ENCODE data around the gene TSPAN12. TPM values are rescaled to one million over a fixed set of nuclear protein-coding genes. Genes with fewer than 3 reads are reported as not detected.

The TSPAN12 gene
- total and polyA plus RNA-seq, 2 donors (not counting 1 experiment from before 2014, with no cell fraction given) = 1.7 to 2.7 TPM

GRCh38 chr7:120760050-120760449 is 97.9 kb downstream of the TSPAN12 start:
- Histone ChIP-seq H3K36me3 (ENCODE audit: control insufficient read depth, insufficient read depth, low read length) (no peaks in the 10 kb centered on the region), H2AFZ (ENCODE audit: low read length) (no peak overlapping the region), H3K9me3 (ENCODE audit: control insufficient read depth, insufficient read depth, low read depth, low read length) (no peaks in the 10 kb centered on the region), H3K79me2 (ENCODE audit: control insufficient read depth, insufficient read depth, low read length) (no peaks in the 10 kb centered on the region), H3K4me3 (replicated peaks in 1 of 4; ENCODE audit: control extremely low read depth in 1 of 4, insufficient read depth in 1 of 4, low read depth in 3 of 4, low read length in 4 of 4) (no peak overlapping the region), H3K4me1 (ENCODE audit: control insufficient read depth, extremely low read depth, insufficient read depth, low read length) (no peaks in the 10 kb centered on the region), H3K27ac (ENCODE audit: insufficient read depth, low read length) (no peak overlapping the region), H3K27me3 (ENCODE audit: control insufficient read depth, insufficient read depth, low read length) (no peaks in the 10 kb centered on the region), H3K4me2 (ENCODE audit: extremely low read depth, insufficient read depth, low read length) (no peak overlapping the region), H3K9ac (ENCODE audit: insufficient read depth, low read length) (no peak overlapping the region), H4K20me1 (ENCODE audit: control insufficient read depth, extremely low read depth, insufficient read depth, low read length) (no peaks in the 10 kb centered on the region)
- no peak for DNase-seq (ENCODE audit: low read depth in 2 of 2)
- TF ChIP-seq CTCF (conservative IDR thresholded peaks at IDR 0.05 in 1 of 2, IDR thresholded peaks at IDR 0.05 in 1 of 2; ENCODE audit: low read depth in 1 of 2, low read length in 2 of 2) (no peak), EZH2 (IDR thresholded peaks at IDR 0.05; ENCODE audit: low read length, missing control alignments) (no peak)

- no peaks in the 10 kb centered on the region for H3K4me1 ChIP-seq (ENCODE audit: control insufficient read depth, extremely low read depth, insufficient read depth, low read length)
- no peak overlapping the region for H3K9ac ChIP-seq (ENCODE audit: insufficient read depth, low read length)
- H3K27me3 ChIP-seq (ENCODE audit: control insufficient read depth, insufficient read depth, low read length) = no peaks in the 10 kb centered on the region
- no peak for DNase-seq (ENCODE audit: low read depth in 2 of 2)
- H3K79me2 ChIP-seq (ENCODE audit: control insufficient read depth, insufficient read depth, low read length) = no peaks in the 10 kb centered on the region
- H3K27ac ChIP-seq (ENCODE audit: insufficient read depth, low read length) = no peak overlapping the region
- no peak overlapping the region for H3K4me3 ChIP-seq (replicated peaks in 1 of 4; ENCODE audit: control extremely low read depth in 1 of 4, insufficient read depth in 1 of 4, low read depth in 3 of 4, low read length in 4 of 4)
- H3K36me3 ChIP-seq (ENCODE audit: control insufficient read depth, insufficient read depth, low read length) = no peaks in the 10 kb centered on the region
- no peaks in the 10 kb centered on the region for H3K9me3 ChIP-seq (ENCODE audit: control insufficient read depth, insufficient read depth, low read depth, low read length)
- TF ChIP-seq CTCF (conservative IDR thresholded peaks at IDR 0.05 in 1 of 2, IDR thresholded peaks at IDR 0.05 in 1 of 2; ENCODE audit: low read depth in 1 of 2, low read length in 2 of 2) = no peak
- TF ChIP-seq EZH2 (IDR thresholded peaks at IDR 0.05; ENCODE audit: low read length, missing control alignments) = no peak
- no peak overlapping the region for H3K4me2 ChIP-seq (ENCODE audit: extremely low read depth, insufficient read depth, low read length)
- H2AFZ ChIP-seq (ENCODE audit: low read length) = no peak overlapping the region
- no peaks in the 10 kb centered on the region for H4K20me1 ChIP-seq (ENCODE audit: control insufficient read depth, extremely low read depth, insufficient read depth, low read length)
Measured at GRCh38 chr7:120743128-120743527, 114.8 kb downstream of the TSPAN12 start.

GRCh38 chr7:120742372-120742771 is 115.6 kb downstream of the TSPAN12 start:
- Histone ChIP-seq H3K4me3 (replicated peaks in 1 of 4; ENCODE audit: control extremely low read depth in 1 of 4, insufficient read depth in 1 of 4, low read depth in 3 of 4, low read length in 4 of 4) (no peak overlapping the region), H3K9me3 (ENCODE audit: control insufficient read depth, insufficient read depth, low read depth, low read length) (no peaks in the 10 kb centered on the region), H3K9ac (ENCODE audit: insufficient read depth, low read length) (no peak overlapping the region), H3K27me3 (ENCODE audit: control insufficient read depth, insufficient read depth, low read length) (no peaks in the 10 kb centered on the region), H3K27ac (ENCODE audit: insufficient read depth, low read length) (no peak overlapping the region), H3K79me2 (ENCODE audit: control insufficient read depth, insufficient read depth, low read length) (no peaks in the 10 kb centered on the region), H3K4me1 (ENCODE audit: control insufficient read depth, extremely low read depth, insufficient read depth, low read length) (no peaks in the 10 kb centered on the region), H3K4me2 (ENCODE audit: extremely low read depth, insufficient read depth, low read length) (no peak overlapping the region), H3K36me3 (ENCODE audit: control insufficient read depth, insufficient read depth, low read length) (no peaks in the 10 kb centered on the region), H2AFZ (ENCODE audit: low read length) (no peak overlapping the region), H4K20me1 (ENCODE audit: control insufficient read depth, extremely low read depth, insufficient read depth, low read length) (no peaks in the 10 kb centered on the region)
- TF ChIP-seq CTCF (conservative IDR thresholded peaks at IDR 0.05 in 1 of 2, IDR thresholded peaks at IDR 0.05 in 1 of 2; ENCODE audit: low read depth in 1 of 2, low read length in 2 of 2) (no peak), EZH2 (IDR thresholded peaks at IDR 0.05; ENCODE audit: low read length, missing control alignments) (no peak)
- no peak for DNase-seq (ENCODE audit: low read depth in 2 of 2)
